HepG2 (cell line): Measurements from ENCODE around the gene NFATC2. TPM values are rescaled to one million over a fixed set of nuclear protein-coding genes. Genes with fewer than 3 reads are reported as not detected.

ENCODE experiments used
- ATAC-seq: fragments of 200-7000 bp; cut with Tn5 transposase; 3 replicates; pipeline ENCODE4 v1.9.1; 2020; ENCODE audit warnings: mild to moderate bottlenecking, moderate library complexity
- Bru-seq: library from RNA; stranded (reverse); fragments of 400-500 nt; gene quantifications from one replicate; lab custom pipeline; 2021; lab: Mats Ljungman, UMichigan
- BruChase-seq, 2 experiments: library from RNA; stranded (reverse); fragments of 400-500 nt; gene quantifications; one replicate each; lab custom pipeline; 2021; lab: Mats Ljungman, UMichigan
- BruUV-seq: library from RNA; stranded (reverse); fragments of 400-500 nt; replicated peaks from 2 replicates; lab custom pipeline; 2021; lab: Mats Ljungman, UMichigan
- CTCF ChIA-PET: fragments of 300-600 bp; formaldehyde crosslinking; extraction: SDS; loops from one replicate; lab custom pipeline; 2021; ENCODE audit warnings: low total read pairs, inconsistent platforms, low intra/inter-chr PET ratio; lab: Yijun Ruan, JAX
- POLR2A ChIA-PET: fragments of 350-600 bp; sonication (Branson Sonifier 250); formaldehyde crosslinking; loops from one replicate; lab custom pipeline; 2020; ENCODE audit warnings: antibody characterized with exemption, inconsistent platforms; lab: Yijun Ruan, JAX
- DNase-seq: peaks from one replicate; pipeline ENCODE4 v3.0.0-alpha.2; 2015; ENCODE audit warnings: low spot score
- FAIRE-seq: peaks from 3 replicates; lab custom pipeline; 2011; peaks lifted over from hg19 to GRCh38; lab: Jason Lieb, UNC
- H2AFZ ChIP-seq: one replicate; pipeline ENCODE4 v1.6.1; 2011; ENCODE audit warnings: low read length, inconsistent platforms
- H3K27ac ChIP-seq: fragments of 300-600 bp; 3 replicates; pipeline ENCODE4 v1.8.0; 2011; ENCODE audit warnings: mixed run types, mild to moderate bottlenecking, mixed read lengths, low read length, inconsistent platforms; ENCODE audit not compliant: insufficient read depth; ENCODE audit errors: extremely low read length
- H3K27me3 ChIP-seq, 2 experiments: fragments of 200-600 bp in 1 of 2; 2 replicates in 1 of 2; 3 replicates in 1 of 2; pipeline versions ENCODE4 v1.6.0 to v1.8.0; 2011; ENCODE audit warnings: low read length in 2 of 2, mild to moderate bottlenecking in 2 of 2, moderate library complexity in 2 of 2, inconsistent platforms in 1 of 2; ENCODE audit not compliant: insufficient read depth in 2 of 2, control insufficient read depth in 1 of 2
- H3K36me3 ChIP-seq, 2 experiments: fragments of 200-600 bp in 1 of 2; replicated peaks in 1 of 2; 2 replicates in 1 of 2; 3 replicates in 1 of 2; pipeline versions ENCODE4 v1.5.1 to v1.8.0; 2011; ENCODE audit warnings: low read length in 2 of 2, inconsistent platforms in 1 of 2; ENCODE audit not compliant: insufficient read depth in 2 of 2, control insufficient read depth in 1 of 2
- H3K4me1 ChIP-seq: 2 replicates; pipeline ENCODE4 v1.5.1; 2012; ENCODE audit warnings: low read length, inconsistent platforms; ENCODE audit not compliant: insufficient read depth
- H3K4me2 ChIP-seq: 2 replicates; pipeline ENCODE4 v1.6.0; 2011; ENCODE audit warnings: low read depth, low read length, inconsistent platforms
- H3K4me3 ChIP-seq, 3 experiments: fragments of 200-600 bp in 1 of 3; sonication (generic), shearing (Covaris generic) in 1 of 3; replicated peaks in 1 of 3; 2 replicates each; pipeline ENCODE4 v1.5.1; 2011 to 2016; ENCODE audit warnings: low read length in 3 of 3, inconsistent platforms in 2 of 3, low read depth in 2 of 3, mild to moderate bottlenecking in 2 of 3, control low read depth in 1 of 3, mixed read lengths in 1 of 3; ENCODE audit not compliant: insufficient read depth in 1 of 3
- H3K79me2 ChIP-seq: one replicate; pipeline ENCODE4 v1.6.1; 2011; ENCODE audit warnings: low read length, inconsistent platforms; ENCODE audit not compliant: insufficient read depth
- H3K9ac ChIP-seq: 2 replicates; pipeline ENCODE4 v1.6.0; 2011; ENCODE audit warnings: mild to moderate bottlenecking, low read depth, low read length, inconsistent platforms; ENCODE audit not compliant: insufficient read depth
- H3K9me3 ChIP-seq: 2 replicates; pipeline ENCODE4 v1.5.1; 2012; ENCODE audit warnings: mild to moderate bottlenecking, low read length
- H4K20me1 ChIP-seq: 2 replicates; pipeline ENCODE4 v1.6.0; 2011; ENCODE audit warnings: inconsistent platforms, mild to moderate bottlenecking, low read length, moderate library complexity; ENCODE audit not compliant: insufficient read depth
- BCL6 ChIP-seq: IDR thresholded peaks from 2 replicates; pipeline ENCODE4 v1.6.1; 2016; ENCODE audit warnings: missing genetic modification reagents, missing compliant biosample characterization
- RFXANK ChIP-seq: IDR thresholded peaks from 2 replicates; pipeline ENCODE4 v1.6.1; 2016
- WGBS: methylation state at CpG from one replicate; pipeline ENCODE4 v1.1.6; 2017; ENCODE audit warnings: low lambda C conversion rate; 5-methylcytosine and 5-hydroxymethylcytosine counted together
- in situ Hi-C: cut with HindIII; loops from 2 replicates; pipeline ENCODE4 v1.10.0; 2017; ENCODE audit warnings: low pct_unique_long_range_greater_than_20kb; ENCODE audit not compliant: extremely low pct_ligation_motif_present
- intact Hi-C: fragments of 100-400 bp; cut with micrococcal nuclease; formaldehyde crosslinking; loops from one replicate; pipeline ENCODE4 v1.10.0; 2022; ENCODE audit not compliant: unreplicated experiment
- long read RNA-seq, 2 experiments: library from RNA in 1 of 2; library from polyadenylated mRNA in 1 of 2; stranded (forward) in 1 of 2; unstranded in 1 of 2; transcript quantifications; one replicate each; pipeline ENCODE4 v2.0.0, GENCODE V29; 2019 to 2022
- polyA minus RNA-seq, 3 experiments: library from RNA; depleted of rRNA, polyadenylated mRNA; stranded (reverse); fragments of >200 nt; gene quantifications; 2 replicates each; pipeline ENCODE4 v1.2.3, GENCODE V29; 2011; ENCODE audit warnings: low replicate concordance in 1 of 3
- polyA plus RNA-seq, 8 experiments: library from polyadenylated mRNA; depleted of rRNA in 3 of 8; stranded (reverse) in 7 of 8; unstranded in 1 of 8; fragments of >200 nt; fragmentation: Illumina TruSeq in 4 of 8; extraction: Trizol in 4 of 8; gene quantifications; 2 replicates each; pipeline versions ENCODE4 v1.2.1 to v1.2.3, GENCODE V29; 2011 to 2016; ENCODE audit warnings: low read depth in 4 of 8, missing spikeins in 1 of 8, mixed read lengths in 1 of 8; ENCODE audit not compliant: insufficient read depth in 1 of 8
- total RNA-seq, 5 experiments: library from RNA; depleted of rRNA; stranded (reverse); fragments of >200 nt; fragmentation: Illumina TruSeq; extraction: Trizol; gene quantifications; 2 replicates each; pipeline ENCODE4 v1.2.3, GENCODE V29; 2016; ENCODE audit warnings: low read depth in 1 of 5
- TF ChIP-seq, protein P1 (sequence below): IDR thresholded peaks from 2 replicates; pipeline ENCODE4 v1.6.1; 2016; ENCODE audit warnings: low read depth, missing genetic modification reagents, missing compliant biosample characterization
- TF ChIP-seq, protein P2 (sequence below): sonication (generic); formaldehyde crosslinking; IDR thresholded peaks from 2 replicates; pipeline ENCODE4 v1.4.0; 2020; ENCODE audit warnings: mild to moderate bottlenecking, missing genetic modification reagents
- TF ChIP-seq, protein P3 (sequence below): IDR thresholded peaks from 2 replicates; pipeline ENCODE4 v1.6.1; 2016; ENCODE audit warnings: missing compliant biosample characterization, missing genetic modification reagents, borderline replicate concordance

The NFATC2 gene
- total RNA-seq (2016; rRNA removed; fragmentation: Illumina TruSeq; extraction: Trizol) (3.3 and 8.0 TPM in 2 replicates), polyA plus RNA-seq (2011; rRNA removed) (1.9 TPM in 2 replicates), polyA minus RNA-seq (2011; rRNA and poly(A)+ RNA removed; ENCODE audit: low replicate concordance) (3.3 TPM in 1 of 2 replicates, not detected in the other), Bru-seq, nascent RNA (percentile 71 among the genes with signal in this experiment), BruChase-seq, experiment 1, labeled RNA remaining after a 6-hour chase (percentile 66 among the genes with signal in this experiment), BruChase-seq, experiment 2, labeled RNA remaining after a 2-hour chase (percentile 72 among the genes with signal in this experiment)
- total RNA-seq (2016; cell fraction: cytosol; rRNA removed; fragmentation: Illumina TruSeq; extraction: Trizol; ENCODE audit: low read depth): 4.1 and 4.9 TPM in 2 replicates
- 2.6 and 7.7 TPM in 2 replicates for total RNA-seq (2016; cell fraction: insoluble cytoplasmic fraction; rRNA removed; fragmentation: Illumina TruSeq; extraction: Trizol)
- 4.2 TPM in 2 replicates for total RNA-seq (2016; cell fraction: membrane; rRNA removed; fragmentation: Illumina TruSeq; extraction: Trizol)
- 8.5 and 9.9 TPM in 2 replicates for total RNA-seq (2016; cell fraction: nucleus; rRNA removed; fragmentation: Illumina TruSeq; extraction: Trizol)
- polyA plus RNA-seq (2011; cell fraction: cytosol; rRNA removed): 0.85 and 1.7 TPM in 2 replicates
- 6.8 and 7.7 TPM in 2 replicates for polyA plus RNA-seq (2011; cell fraction: nucleus; rRNA removed)
- 5.7 and 6.1 TPM in 2 replicates for polyA plus RNA-seq (2012)
- 0.31 and 0.43 TPM in 2 replicates for polyA plus RNA-seq (2016; cell fraction: cytosol; fragmentation: Illumina TruSeq; extraction: Trizol; ENCODE audit: low read depth)
- 7.2 and 8.9 TPM in 2 replicates for polyA plus RNA-seq (2016; cell fraction: insoluble cytoplasmic fraction; fragmentation: Illumina TruSeq; extraction: Trizol; ENCODE audit: low read depth)
- 1.2 and 1.4 TPM in 2 replicates for polyA plus RNA-seq (2016; cell fraction: membrane; fragmentation: Illumina TruSeq; extraction: Trizol; ENCODE audit: low read depth)
- polyA plus RNA-seq (2016; cell fraction: nucleus; fragmentation: Illumina TruSeq; extraction: Trizol; ENCODE audit: insufficient read depth, low read depth): 11.5 and 12.3 TPM in 2 replicates
- 4.3 and 5.8 TPM in 2 replicates for polyA minus RNA-seq (2011; cell fraction: cytosol; rRNA and poly(A)+ RNA removed)
- polyA minus RNA-seq (2011; cell fraction: nucleus; rRNA and poly(A)+ RNA removed): 7.7 and 8.2 TPM in 2 replicates
- long read RNA-seq, experiment 1, partial matches to known transcripts: 0 of 1 reads
- long read RNA-seq, experiment 1, other reads (novel, unspliced or antisense): 1 of 1 reads
- long read RNA-seq, experiment 2, partial matches to known transcripts: 1 of 13 reads
- long read RNA-seq, experiment 2, other reads (novel, unspliced or antisense): 12 of 13 reads

DNA sequence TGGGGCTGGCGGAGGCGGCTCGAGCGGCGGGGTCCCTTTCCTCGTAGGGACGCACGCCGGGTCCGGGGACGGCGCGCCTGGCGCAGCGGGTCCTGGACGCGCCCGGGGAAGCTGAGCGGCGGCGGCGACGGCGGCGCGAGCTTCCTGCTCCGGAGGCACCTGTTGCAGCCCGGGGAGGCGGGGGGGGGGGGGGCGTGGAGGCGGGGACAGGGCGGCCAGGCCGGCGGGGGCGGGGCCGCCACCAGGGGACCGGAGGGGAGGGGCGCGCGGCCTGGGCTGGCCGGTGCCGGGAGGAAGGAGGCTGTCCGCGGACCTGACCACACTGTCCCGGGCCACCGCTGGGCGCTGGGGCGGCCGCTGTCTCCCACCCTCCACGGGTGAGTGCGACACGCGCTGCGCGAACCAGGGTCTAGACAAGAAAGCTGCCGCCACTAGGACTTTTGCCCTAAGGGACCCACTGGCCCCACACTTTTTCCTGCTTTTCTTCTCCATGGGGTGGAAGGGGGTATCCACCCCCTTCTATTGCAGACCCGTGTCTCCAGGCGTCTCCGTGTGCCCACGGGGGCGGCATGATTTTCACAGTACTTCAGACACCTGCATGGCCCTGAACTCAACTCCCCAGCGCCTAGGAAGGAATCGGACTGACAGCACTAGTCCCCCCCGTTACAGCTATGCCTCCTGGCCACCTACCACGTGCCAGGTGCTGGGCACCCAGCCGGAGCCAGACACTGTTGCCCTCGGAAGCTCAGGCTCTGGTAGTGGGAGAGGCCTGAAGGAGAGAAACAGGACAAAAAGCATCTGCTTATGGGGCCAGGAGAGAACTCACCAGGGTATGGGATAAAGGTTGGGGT is at the start of gene NFATC2:
NFATC2 (minus strand) TSS at position 149 of the 851 bp plus-strand sequence. CDS start 220 bp downstream, outside the sequence.
- no peaks in the 10 kb centered on the region; a peak in 1 of 5 replicates for H3K36me3 ChIP-seq
- CTCF ChIA-PET: interaction anchor here (1.4 to 1.6 kb wide), 2 partner anchors 19 to 157 kb away, joined by 3 to 4 read pairs; no protein-coding TSS in a partner anchor
- peaks cover 33% of the 10 kb centered on the region for H3K4me1 ChIP-seq
- peak within 1 kb of the TSS; percentile 61 for H3K9ac ChIP-seq
- no peaks in the 10 kb centered on the region for H4K20me1 ChIP-seq
- WGBS: 5% methylated on average over 28 of the region's 67 CpGs
- FAIRE-seq: no peak
- H2AFZ ChIP-seq: peak within 1 kb of the TSS; percentile 21
- peak within 1 kb of the TSS; percentile 76 to 90 (median 85) for H3K4me3 ChIP-seq
- H3K27ac ChIP-seq: peak within 1 kb of the TSS; percentile 77
- no TSS peak for BruUV-seq
- in situ Hi-C loops: no loop called here
- intact Hi-C loops: loop anchor here (1.0 to 10.0 kb wide), 3 partner anchors 22 to 558 kb away; no protein-coding TSS in a partner anchor
- peak within 1 kb of the TSS; percentile 93 for H3K4me2 ChIP-seq
- peaks cover 1 to 31% of the 10 kb centered on the region in 2 experiments; a peak in 3 of 5 replicates for H3K27me3 ChIP-seq
- no peaks in the 10 kb centered on the region for H3K9me3 ChIP-seq
- peaks cover 4% of the 10 kb centered on the region for H3K79me2 ChIP-seq
- peak; percentile 61 for ATAC-seq
- POLR2A ChIA-PET: interaction anchor here (1.3 to 3.7 kb wide), 2 partner anchors 9 to 20 kb away, joined by 3 to 16 read pairs; no protein-coding TSS in a partner anchor
- DNase-seq: peak; percentile 22
- TF ChIP-seq RFXANK (CRISPR knock-in tag) (no peak), BCL6 (CRISPR knock-in tag) (no peak; the same call in 1 of the 2 replicates)
- TF ChIP-seq, protein P1, sequence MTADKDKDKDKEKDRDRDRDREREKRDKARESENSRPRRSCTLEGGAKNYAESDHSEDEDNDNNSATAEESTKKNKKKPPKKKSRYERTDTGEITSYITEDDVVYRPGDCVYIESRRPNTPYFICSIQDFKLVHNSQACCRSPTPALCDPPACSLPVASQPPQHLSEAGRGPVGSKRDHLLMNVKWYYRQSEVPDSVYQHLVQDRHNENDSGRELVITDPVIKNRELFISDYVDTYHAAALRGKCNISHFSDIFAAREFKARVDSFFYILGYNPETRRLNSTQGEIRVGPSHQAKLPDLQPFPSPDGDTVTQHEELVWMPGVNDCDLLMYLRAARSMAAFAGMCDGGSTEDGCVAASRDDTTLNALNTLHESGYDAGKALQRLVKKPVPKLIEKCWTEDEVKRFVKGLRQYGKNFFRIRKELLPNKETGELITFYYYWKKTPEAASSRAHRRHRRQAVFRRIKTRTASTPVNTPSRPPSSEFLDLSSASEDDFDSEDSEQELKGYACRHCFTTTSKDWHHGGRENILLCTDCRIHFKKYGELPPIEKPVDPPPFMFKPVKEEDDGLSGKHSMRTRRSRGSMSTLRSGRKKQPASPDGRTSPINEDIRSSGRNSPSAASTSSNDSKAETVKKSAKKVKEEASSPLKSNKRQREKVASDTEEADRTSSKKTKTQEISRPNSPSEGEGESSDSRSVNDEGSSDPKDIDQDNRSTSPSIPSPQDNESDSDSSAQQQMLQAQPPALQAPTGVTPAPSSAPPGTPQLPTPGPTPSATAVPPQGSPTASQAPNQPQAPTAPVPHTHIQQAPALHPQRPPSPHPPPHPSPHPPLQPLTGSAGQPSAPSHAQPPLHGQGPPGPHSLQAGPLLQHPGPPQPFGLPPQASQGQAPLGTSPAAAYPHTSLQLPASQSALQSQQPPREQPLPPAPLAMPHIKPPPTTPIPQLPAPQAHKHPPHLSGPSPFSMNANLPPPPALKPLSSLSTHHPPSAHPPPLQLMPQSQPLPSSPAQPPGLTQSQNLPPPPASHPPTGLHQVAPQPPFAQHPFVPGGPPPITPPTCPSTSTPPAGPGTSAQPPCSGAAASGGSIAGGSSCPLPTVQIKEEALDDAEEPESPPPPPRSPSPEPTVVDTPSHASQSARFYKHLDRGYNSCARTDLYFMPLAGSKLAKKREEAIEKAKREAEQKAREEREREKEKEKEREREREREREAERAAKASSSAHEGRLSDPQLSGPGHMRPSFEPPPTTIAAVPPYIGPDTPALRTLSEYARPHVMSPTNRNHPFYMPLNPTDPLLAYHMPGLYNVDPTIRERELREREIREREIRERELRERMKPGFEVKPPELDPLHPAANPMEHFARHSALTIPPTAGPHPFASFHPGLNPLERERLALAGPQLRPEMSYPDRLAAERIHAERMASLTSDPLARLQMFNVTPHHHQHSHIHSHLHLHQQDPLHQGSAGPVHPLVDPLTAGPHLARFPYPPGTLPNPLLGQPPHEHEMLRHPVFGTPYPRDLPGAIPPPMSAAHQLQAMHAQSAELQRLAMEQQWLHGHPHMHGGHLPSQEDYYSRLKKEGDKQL: no peak
- TF ChIP-seq, protein P2, sequence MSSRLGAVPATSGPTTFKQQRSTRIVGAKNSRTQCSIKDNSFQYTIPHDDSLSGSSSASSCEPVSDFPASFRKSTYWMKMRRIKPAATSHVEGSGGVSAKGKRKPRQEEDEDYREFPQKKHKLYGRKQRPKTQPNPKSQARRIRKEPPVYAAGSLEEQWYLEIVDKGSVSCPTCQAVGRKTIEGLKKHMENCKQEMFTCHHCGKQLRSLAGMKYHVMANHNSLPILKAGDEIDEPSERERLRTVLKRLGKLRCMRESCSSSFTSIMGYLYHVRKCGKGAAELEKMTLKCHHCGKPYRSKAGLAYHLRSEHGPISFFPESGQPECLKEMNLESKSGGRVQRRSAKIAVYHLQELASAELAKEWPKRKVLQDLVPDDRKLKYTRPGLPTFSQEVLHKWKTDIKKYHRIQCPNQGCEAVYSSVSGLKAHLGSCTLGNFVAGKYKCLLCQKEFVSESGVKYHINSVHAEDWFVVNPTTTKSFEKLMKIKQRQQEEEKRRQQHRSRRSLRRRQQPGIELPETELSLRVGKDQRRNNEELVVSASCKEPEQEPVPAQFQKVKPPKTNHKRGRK (CRISPR knock-in tag): 0 out of 2 replicates have a peak, but pooled peaks have one; percentile 26
- TF ChIP-seq, protein P3, sequence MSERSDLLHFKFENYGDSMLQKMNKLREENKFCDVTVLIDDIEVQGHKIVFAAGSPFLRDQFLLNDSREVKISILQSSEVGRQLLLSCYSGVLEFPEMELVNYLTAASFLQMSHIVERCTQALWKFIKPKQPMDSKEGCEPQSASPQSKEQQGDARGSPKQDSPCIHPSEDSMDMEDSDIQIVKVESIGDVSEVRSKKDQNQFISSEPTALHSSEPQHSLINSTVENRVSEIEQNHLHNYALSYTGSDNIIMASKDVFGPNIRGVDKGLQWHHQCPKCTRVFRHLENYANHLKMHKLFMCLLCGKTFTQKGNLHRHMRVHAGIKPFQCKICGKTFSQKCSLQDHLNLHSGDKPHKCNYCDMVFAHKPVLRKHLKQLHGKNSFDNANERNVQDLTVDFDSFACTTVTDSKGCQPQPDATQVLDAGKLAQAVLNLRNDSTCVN (CRISPR knock-in tag): no peak
